Esophagus muscularis mucosa (tissue), 4 donors: Measurements from ENCODE around the gene SLC22A12. TPM values are rescaled to one million over a fixed set of nuclear protein-coding genes. Genes with fewer than 3 reads are reported as not detected.

Source experiments
- DNase-seq: peaks from one replicate; pipeline ENCODE4 v3.0.0-alpha.2; 2017; ENCODE audit errors: extremely low spot score
- H3K27ac ChIP-seq, 4 donors: fragments of 200-600 bp; sonication (generic); replicated peaks in 1 of 4; 1 replicate in 3 of 4; 2 replicates in 1 of 4; pipeline ENCODE4 v1.5.1; 2016 to 2019; ENCODE audit warnings: mild to moderate bottlenecking in 1 of 4
- H3K27me3 ChIP-seq, 4 donors: fragments of 200-600 bp; sonication (generic); one replicate each; pipeline versions ENCODE4 v1.5.1 to v1.6.0; 2016 to 2019
- H3K36me3 ChIP-seq, 4 donors: fragments of 200-600 bp; sonication (generic); one replicate each; pipeline ENCODE4 v1.5.1; 2016 to 2019
- H3K4me1 ChIP-seq, 4 donors: fragments of 200-600 bp; sonication (generic); one replicate each; pipeline ENCODE4 v1.5.1; 2016 to 2019
- H3K4me3 ChIP-seq, 4 donors: fragments of 200-600 bp; sonication (generic); 1 replicate in 2 of 4; 2 replicates in 2 of 4; pipeline ENCODE4 v1.5.1; 2016 to 2019; ENCODE audit warnings: mild to moderate bottlenecking in 4 of 4, moderate library complexity in 1 of 4
- H3K9me3 ChIP-seq, 4 donors: fragments of 200-600 bp; sonication (generic); 1 replicate in 3 of 4; 2 replicates in 1 of 4; pipeline ENCODE4 v1.5.1; 2016 to 2019
- EP300 ChIP-seq: sonication (generic); formaldehyde crosslinking; IDR thresholded peaks from one replicate; pipeline ENCODE4 v1.6.1; 2017; ENCODE audit warnings: antibody characterized with exemption
- POLR2A ChIP-seq: fragments of 450-650 bp; IDR thresholded peaks from one replicate; pipeline ENCODE4 v1.6.1; 2017; ENCODE audit warnings: antibody characterized with exemption, moderate library complexity, mild to moderate bottlenecking, low read depth
- POLR2AphosphoS5 ChIP-seq, 2 donors: sonication (generic); formaldehyde crosslinking; IDR thresholded peaks; one replicate each; pipeline ENCODE4 v1.6.1; 2017; ENCODE audit warnings: antibody characterized with exemption in 2 of 2
- WGBS: methylation state at CpG from one replicate; pipeline ENCODE4 v1.1.5; 2018; 5-methylcytosine and 5-hydroxymethylcytosine counted together
- intact Hi-C: fragments of 100-400 bp; cut with DNase I; formaldehyde crosslinking; loops from one replicate; pipeline ENCODE4 v1.15.1; 2023
- total RNA-seq, 4 donors: library from RNA; depleted of rRNA; stranded (reverse); fragments of >200 nt; gene quantifications; one replicate each; pipeline versions ENCODE4 v1.1.0 to v1.2.1, GENCODE V29; 2016
- TF ChIP-seq, protein P1 (sequence below), 3 experiments: fragments of 200-600 bp in 2 of 3; fragments of 450-650 bp in 1 of 3; sonication (generic) in 2 of 3; IDR thresholded peaks; one replicate each; pipeline ENCODE4 v1.5.1; 2017 to 2019; ENCODE audit warnings: antibody characterized with exemption in 3 of 3, mild to moderate bottlenecking in 2 of 3, moderate library complexity in 1 of 3

SLC22A12 gene
- total RNA-seq, 4 donors from 2014 or later = not detected

DNA sequence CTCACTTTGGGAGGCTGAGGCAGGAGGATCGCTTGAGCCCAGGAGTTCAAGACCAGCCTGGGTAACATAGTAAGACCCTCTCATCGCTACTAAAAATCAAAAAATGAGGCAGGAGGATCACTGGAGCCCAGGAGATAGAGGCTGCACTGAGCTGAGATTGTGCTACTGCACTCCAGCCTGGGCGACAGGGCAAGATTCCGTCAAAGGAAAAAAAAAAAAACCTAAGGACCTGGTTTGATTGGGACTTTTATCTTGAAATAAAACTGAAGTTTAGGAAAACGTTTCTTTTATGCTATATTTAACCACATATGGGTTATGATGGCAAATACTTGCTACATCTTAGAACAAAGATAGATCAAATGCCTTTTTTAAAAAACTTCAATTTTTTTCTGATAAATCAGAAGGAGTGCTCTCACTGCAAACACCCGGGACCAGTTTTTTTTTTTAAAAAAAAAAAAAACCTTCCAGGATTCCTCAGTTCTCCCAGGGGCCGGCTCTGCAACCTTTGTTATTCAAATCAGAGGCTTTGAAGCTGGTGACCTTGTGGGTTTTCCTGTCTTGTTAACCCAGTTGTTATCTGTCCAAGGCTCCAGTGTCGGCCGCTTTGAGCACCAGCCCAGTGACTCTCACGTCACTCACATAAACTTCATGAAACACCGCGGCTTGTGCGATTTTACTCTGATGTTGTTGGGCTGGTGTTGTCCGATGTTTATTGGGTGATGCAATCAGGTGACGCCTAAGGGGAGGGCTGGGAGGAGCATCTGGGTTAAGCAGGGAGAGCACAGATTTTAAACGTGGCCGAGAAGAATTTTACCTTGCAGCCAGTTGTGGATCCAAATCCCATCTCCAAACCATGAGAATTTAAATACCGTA is 24.7 kb upstream of the SLC22A12 start:
- WGBS = 54% methylated on average over 18 of the region's 18 CpGs
- intact Hi-C loops = no loop called here
- H3K4me1 ChIP-seq = peaks cover 5 to 12% (median 9%) of the 10 kb centered on the region in 4 donors
- no peak overlapping the region for H3K27ac ChIP-seq
- H3K4me3 ChIP-seq = peak overlapping the region in 1 of 4 donors; percentile 18
- DNase-seq = no peak
- H3K27me3 ChIP-seq = no peaks in the 10 kb centered on the region
- TF ChIP-seq POLR2A (no peak), POLR2AphosphoS5 (IDR thresholded peaks at IDR 0.05) (no peak)
- TF ChIP-seq, protein P1, sequence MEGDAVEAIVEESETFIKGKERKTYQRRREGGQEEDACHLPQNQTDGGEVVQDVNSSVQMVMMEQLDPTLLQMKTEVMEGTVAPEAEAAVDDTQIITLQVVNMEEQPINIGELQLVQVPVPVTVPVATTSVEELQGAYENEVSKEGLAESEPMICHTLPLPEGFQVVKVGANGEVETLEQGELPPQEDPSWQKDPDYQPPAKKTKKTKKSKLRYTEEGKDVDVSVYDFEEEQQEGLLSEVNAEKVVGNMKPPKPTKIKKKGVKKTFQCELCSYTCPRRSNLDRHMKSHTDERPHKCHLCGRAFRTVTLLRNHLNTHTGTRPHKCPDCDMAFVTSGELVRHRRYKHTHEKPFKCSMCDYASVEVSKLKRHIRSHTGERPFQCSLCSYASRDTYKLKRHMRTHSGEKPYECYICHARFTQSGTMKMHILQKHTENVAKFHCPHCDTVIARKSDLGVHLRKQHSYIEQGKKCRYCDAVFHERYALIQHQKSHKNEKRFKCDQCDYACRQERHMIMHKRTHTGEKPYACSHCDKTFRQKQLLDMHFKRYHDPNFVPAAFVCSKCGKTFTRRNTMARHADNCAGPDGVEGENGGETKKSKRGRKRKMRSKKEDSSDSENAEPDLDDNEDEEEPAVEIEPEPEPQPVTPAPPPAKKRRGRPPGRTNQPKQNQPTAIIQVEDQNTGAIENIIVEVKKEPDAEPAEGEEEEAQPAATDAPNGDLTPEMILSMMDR (IDR thresholded peaks at IDR 0.05) = no peak
- no peaks in the 10 kb centered on the region for H3K9me3 ChIP-seq
- no peaks in the 10 kb centered on the region for H3K36me3 ChIP-seq

- no peak overlapping the region for H3K27ac ChIP-seq
- intact Hi-C loops = no loop called here
These were observed 23.8 kb upstream of the SLC22A12 start for GRCh38 chr11:64566915-64567891.

GRCh38 chr11:64568041-64568571 is 22.9 kb upstream of the SLC22A12 start:
- 91% methylated on average over 10 of the region's 34 CpGs for WGBS
- H3K4me3 ChIP-seq = no peak overlapping the region
- H3K9me3 ChIP-seq = no peaks in the 10 kb centered on the region
- H3K27me3 ChIP-seq = no peaks in the 10 kb centered on the region
- no peaks in the 10 kb centered on the region for H3K36me3 ChIP-seq
- intact Hi-C loops = no loop called here
- no peak for DNase-seq
- TF ChIP-seq POLR2A (no peak), POLR2AphosphoS5 (IDR thresholded peaks at IDR 0.05) (no peak), EP300 (no peak)
- TF ChIP-seq, protein P1 (IDR thresholded peaks at IDR 0.05) = no peak
- peaks cover 5 to 12% (median 9%) of the 10 kb centered on the region in 4 donors for H3K4me1 ChIP-seq
- H3K27ac ChIP-seq = no peak overlapping the region

More at GRCh38 chr11:64566915-64567891, 23.8 kb upstream of the SLC22A12 start:
- peaks cover 5 to 12% (median 9%) of the 10 kb centered on the region in 4 donors for H3K4me1 ChIP-seq
- H3K4me3 ChIP-seq = no peak overlapping the region
- no peak for TF ChIP-seq EP300
- WGBS = 86% methylated on average over 21 of the region's 30 CpGs
- H3K36me3 ChIP-seq = no peaks in the 10 kb centered on the region
- no peak for DNase-seq
- H3K27me3 ChIP-seq = no peaks in the 10 kb centered on the region
- H3K9me3 ChIP-seq = no peaks in the 10 kb centered on the region

DNA sequence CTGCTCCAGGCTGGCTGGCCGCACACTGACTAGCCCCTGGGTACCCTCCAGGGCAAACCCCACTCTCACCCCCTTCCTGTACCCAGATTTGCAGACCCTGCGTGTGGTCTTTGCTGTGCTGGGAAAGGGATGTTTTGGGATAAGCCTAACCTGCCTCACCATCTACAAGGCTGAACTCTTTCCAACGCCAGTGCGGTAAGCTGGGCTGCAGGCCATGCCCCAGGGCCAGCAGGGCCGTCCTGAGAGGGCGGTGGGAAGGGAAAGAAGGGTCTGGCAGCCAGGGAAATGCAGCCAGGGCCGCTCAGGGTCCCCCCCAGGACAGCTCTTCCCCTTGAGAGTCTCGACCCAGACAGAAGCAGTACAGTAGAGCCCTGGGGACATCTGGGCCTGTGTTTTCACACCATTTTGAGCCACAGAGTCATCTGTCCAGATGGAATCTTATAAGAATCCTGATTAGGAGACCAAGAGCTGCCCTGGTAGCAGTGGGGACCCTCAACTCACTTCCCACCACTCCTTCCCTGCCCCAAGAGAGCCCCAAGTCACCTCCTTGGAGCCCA is 22.4 kb upstream of the SLC22A12 start:
- Histone ChIP-seq H3K9me3 (no peaks in the 10 kb centered on the region), H3K27me3 (no peaks in the 10 kb centered on the region), H3K27ac (no peak overlapping the region), H3K36me3 (no peaks in the 10 kb centered on the region), H3K4me3 (no peak overlapping the region), H3K4me1 (peaks cover 5 to 12% (median 9%) of the 10 kb centered on the region in 4 donors)
- TF ChIP-seq, protein P1 (IDR thresholded peaks at IDR 0.05) = no peak
- TF ChIP-seq EP300 = no peak
- 90% methylated on average over 5 of the region's 8 CpGs for WGBS
- no peak for DNase-seq
- intact Hi-C loops = no loop called here
